ENCODE data around the gene SLC38A6. TPM values are rescaled to one million over a fixed set of nuclear protein-coding genes. Genes with fewer than 3 reads are reported as not detected.

The SLC38A6 gene
- total and polyA plus RNA-seq, 10 of the 15 experiments (the other 5 are each of a cell fraction or from before 2014, with no cell fraction given) = 2.0 to 7.0 (median 3.7) TPM

GRCh38 chr14:61088081-61088480 lies 107.0 kb downstream of the SLC38A6 start:
- FAIRE-seq = no peak
- TF ChIP-seq SMAD1 (IDR thresholded peaks at IDR 0.05; ENCODE audit: low read depth, partially characterized antibody) (no peak), EED (IDR thresholded peaks at IDR 0.05; ENCODE audit: low read depth) (no peak), RFX5 (IDR thresholded peaks at IDR 0.05; ENCODE audit: low read depth, low read length) (no peak)
- Histone ChIP-seq H2AFZ (ENCODE audit: control insufficient read depth, low read depth, low read length) (no peak overlapping the region), H3K4me3 (no peak overlapping the region), H3K27ac (ENCODE audit: control insufficient read depth, insufficient read depth) (no peak overlapping the region), H3K9ac (ENCODE audit: control insufficient read depth, insufficient read depth, low read length) (no peak overlapping the region), H3K4me2 (ENCODE audit: control insufficient read depth, insufficient read depth) (no peak overlapping the region), H3K36me3 (ENCODE audit: control insufficient read depth in 2 of 2, insufficient read depth in 2 of 2, low read length in 1 of 2) (no peaks in the 10 kb centered on the region), H4K20me1 (ENCODE audit: control insufficient read depth, insufficient read depth) (no peaks in the 10 kb centered on the region), H3K79me2 (ENCODE audit: control insufficient read depth, insufficient read depth, low read length) (no peaks in the 10 kb centered on the region), H3K27me3 (replicated peaks in 1 of 2; ENCODE audit: control insufficient read depth in 2 of 2, insufficient read depth in 2 of 2, low read length in 1 of 2) (no peaks in the 10 kb centered on the region), H3K9me3 (replicated peaks; ENCODE audit: control insufficient read depth, insufficient read depth, low read length) (no peaks in the 10 kb centered on the region), H3K4me1 (ENCODE audit: control insufficient read depth, insufficient read depth, low read length) (peaks cover 13% of the 10 kb centered on the region)
- BruUV-seq (replicated peaks) = no TSS peak
- WGBS (ENCODE audit: insufficient coverage, insufficient replicate concordance, low lambda C conversion rate, missing lambda C conversion rate) = 17% methylated on average over 1 of the region's 1 CpG
- CTCF ChIA-PET = no interaction called here
- intact Hi-C loops (cut with micrococcal nuclease; ENCODE audit: unreplicated experiment) (no loop called here), in situ Hi-C loops (cut with MboI) (no loop called here)
- RAD21 ChIA-PET (ENCODE audit: unreplicated experiment) = interaction anchor here (0.5 kb wide), 1 partner anchor 9 kb away, joined by 4 read pairs; no protein-coding TSS in a partner anchor
- no peak for ATAC-seq
- no peak for DNase-seq (ENCODE audit: low read depth, low spot score)
- SMC1A ChIA-PET (ENCODE audit: uncharacterized antibody, unreplicated experiment) = no interaction called here
- POLR2A ChIA-PET = no interaction called here

DNA sequence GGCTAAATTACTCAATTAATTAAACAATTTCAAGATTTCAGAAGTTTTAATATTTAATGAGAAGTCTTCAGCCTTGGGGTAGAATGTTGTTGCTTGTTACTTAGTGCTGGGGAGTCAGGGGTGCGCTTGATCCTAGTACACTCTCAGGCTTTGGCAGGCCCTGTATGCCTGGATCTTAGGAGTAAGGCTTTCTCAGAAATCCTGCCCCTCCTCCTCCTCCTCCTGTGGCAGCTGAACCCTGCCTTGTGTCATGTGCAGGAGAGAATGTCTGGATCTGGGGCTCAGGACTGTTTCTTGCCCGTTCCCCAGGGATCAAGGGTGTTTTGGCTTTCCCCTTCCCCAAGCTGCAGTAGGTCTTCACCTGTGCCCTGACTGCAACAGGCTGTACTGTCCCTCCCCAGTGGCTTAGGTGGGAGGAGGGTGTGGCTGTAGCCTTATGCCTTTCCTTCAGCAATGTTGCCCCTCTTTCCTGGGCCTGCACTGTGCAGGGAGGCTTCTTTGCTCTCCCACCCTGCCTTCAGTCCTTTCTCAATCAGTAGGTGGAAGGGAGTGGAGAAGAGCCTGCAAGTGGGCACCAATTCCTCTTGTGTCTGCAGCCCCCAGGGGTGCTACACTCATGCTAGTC lies 108.2 kb downstream of the SLC38A6 start:
- ATAC-seq = peak; percentile 39; the same call in 2 of the 3 replicates
- ChIA-PET POLR2A (no interaction called here), RAD21 (ENCODE audit: unreplicated experiment) (interaction anchor here (0.7 to 1.0 kb wide), 2 partner anchors 9 to 88 kb away, joined by 3 read pairs; no protein-coding TSS in a partner anchor), SMC1A (ENCODE audit: uncharacterized antibody, unreplicated experiment) (interaction anchor here (0.9 to 2.0 kb wide), 3 partner anchors 9 to 11 kb away, joined by 3 to 5 read pairs (median 5); no protein-coding TSS in a partner anchor), CTCF (interaction anchor here (0.7 kb wide), 1 partner anchor 9 kb away, joined by 3 read pairs; no protein-coding TSS in a partner anchor)
- peaks cover 13% of the 10 kb centered on the region for H3K4me1 ChIP-seq (ENCODE audit: control insufficient read depth, insufficient read depth, low read length)
- no peaks in the 10 kb centered on the region for H3K79me2 ChIP-seq (ENCODE audit: control insufficient read depth, insufficient read depth, low read length)
- 94% methylated on average over 2 of the region's 2 CpGs for whole genome bisulfite sequencing (ENCODE audit: insufficient coverage, insufficient replicate concordance, low lambda C conversion rate, missing lambda C conversion rate)
- no peak overlapping the region for H3K4me3 ChIP-seq
- no peak for DNase-seq (ENCODE audit: low read depth, low spot score)
- no TSS peak for BruUV-seq (replicated peaks)
- H3K36me3 ChIP-seq (ENCODE audit: control insufficient read depth in 2 of 2, insufficient read depth in 2 of 2, low read length in 1 of 2) = no peaks in the 10 kb centered on the region
- intact Hi-C loops (cut with micrococcal nuclease; ENCODE audit: unreplicated experiment) (no loop called here), in situ Hi-C loops (cut with MboI) (no loop called here)
- H4K20me1 ChIP-seq (ENCODE audit: control insufficient read depth, insufficient read depth) = no peaks in the 10 kb centered on the region
- no peaks in the 10 kb centered on the region for H3K9me3 ChIP-seq (replicated peaks; ENCODE audit: control insufficient read depth, insufficient read depth, low read length)
- FAIRE-seq = no peak
- H3K4me2 ChIP-seq (ENCODE audit: control insufficient read depth, insufficient read depth) = no peak overlapping the region
- H3K9ac ChIP-seq (ENCODE audit: control insufficient read depth, insufficient read depth, low read length) = no peak overlapping the region
- no peak overlapping the region for H2AFZ ChIP-seq (ENCODE audit: control insufficient read depth, low read depth, low read length)
- no peak overlapping the region for H3K27ac ChIP-seq (ENCODE audit: control insufficient read depth, insufficient read depth)
- H3K27me3 ChIP-seq (replicated peaks in 1 of 2; ENCODE audit: control insufficient read depth in 2 of 2, insufficient read depth in 2 of 2, low read length in 1 of 2) = no peaks in the 10 kb centered on the region
- TF ChIP-seq IKZF2 (IDR thresholded peaks at IDR 0.05) (no peak), MYC (IDR thresholded peaks at IDR 0.05; ENCODE audit: insufficient read depth, insufficient read length, insufficient replicate concordance, low read length, severe bottlenecking) (no peak), ATF7 (IDR thresholded peaks at IDR 0.05; ENCODE audit: low read depth) (no peak), ESRRA (IDR thresholded peaks at IDR 0.05; ENCODE audit: low read length) (no peak), ZNF687 (IDR thresholded peaks at IDR 0.05) (no peak)
